GM21528 (cell line): ENCODE data around the gene GGA3.
"Not testable (repeated sequence)": the region's sequence is repeated elsewhere in the genome, so short reads cannot be mapped to it uniquely, and the experiment has no call there.

ENCODE experiments used
- ATAC-seq: cut with Tn5 transposase; IDR thresholded peaks from one replicate; pipeline ENCODE4 v1.9.1; 2021; ENCODE audit warnings: mild to moderate bottlenecking, moderate library complexity; ENCODE audit not compliant: unreplicated experiment, low FRiP score

Gene GGA3

GRCh38 chr17:75272848-75273184 is 11.4 kb upstream of the GGA3 start:
- ATAC-seq, result no peak

- no peak for ATAC-seq
Observed at GRCh38 chr17:75271955-75272847, 10.8 kb upstream of the GGA3 start.

- peak; percentile 58 for ATAC-seq
Observed at GRCh38 chr17:75271233-75271954, 10.0 kb upstream of the GGA3 start.

- no peak for ATAC-seq
Observed at GRCh38 chr17:75270966-75271232, 9.5 kb upstream of the GGA3 start, which contains the start of gene MIF4GD. TSS of gene MIF4GD (minus strand) at chr17:75271231. CDS start at chr17:75270195, 1,036 bp downstream.

- peak; percentile 29 for ATAC-seq
Observed at GRCh38 chr17:75270218-75270965, 9.0 kb upstream of the GGA3 start.

GRCh38 chr17:75269844-75270217 is 8.4 kb upstream of the GGA3 start:
- ATAC-seq, result no peak

- ATAC-seq, result no peak
Observed at GRCh38 chr17:75267411-75268232, 6.2 kb upstream of the GGA3 start.

- no peak for ATAC-seq
Observed at GRCh38 chr17:75267153-75267410, 5.7 kb upstream of the GGA3 start.

GRCh38 chr17:75266316-75267152 is 5.1 kb upstream of the GGA3 start:
- no peak for ATAC-seq

- ATAC-seq, result no peak
Observed at GRCh38 chr17:75265614-75266315, 4.4 kb upstream of the GGA3 start.

- ATAC-seq, result no peak
Observed at GRCh38 chr17:75263055-75263454, 1.6 kb upstream of the GGA3 start.

- no peak for ATAC-seq
Observed at GRCh38 chr17:75262112-75262606, 753 bp upstream of the GGA3 start.

GRCh38 chr17:75260641-75261335 is 618 bp downstream of the GGA3 start:
- ATAC-seq, result peak; percentile 29

GRCh38 chr17:75257228-75257627 is 4.2 kb downstream of the GGA3 start:
- ATAC-seq, result not testable (repeated sequence)

GRCh38 chr17:75255954-75256698 is 5.3 kb downstream of the GGA3 start:
- ATAC-seq, result not testable (repeated sequence)

- no peak for ATAC-seq
Observed at GRCh38 chr17:75252039-75252816, 9.2 kb downstream of the GGA3 start.

- ATAC-seq, result peak; percentile 75
Observed at GRCh38 chr17:75250009-75250471, 11.4 kb downstream of the GGA3 start.
